Esophagus squamous epithelium (tissue), 4 donors: ENCODE data around the gene ARMH1.

ENCODE experiments used
- CTCF ChIP-seq, 6 experiments: fragments of 450-650 bp in 4 of 6; fragments of 200-600 bp in 2 of 6; sonication (generic) in 2 of 6; IDR thresholded peaks; one replicate each; pipeline ENCODE4 v1.5.1; 2016 to 2019; ENCODE audit warnings: antibody characterized with exemption in 6 of 6, mild to moderate bottlenecking in 4 of 6, moderate library complexity in 4 of 6
- POLR2A ChIP-seq, 4 donors: fragments of 450-650 bp; IDR thresholded peaks; one replicate each; pipeline ENCODE4 v1.6.1; 2017; ENCODE audit warnings: antibody characterized with exemption in 4 of 4, mild to moderate bottlenecking in 4 of 4, moderate library complexity in 3 of 4

- TF ChIP-seq CTCF (IDR thresholded peaks at IDR 0.05) (peak; percentile 52 to 73 (median 60)), POLR2A (IDR thresholded peaks at IDR 0.05) (no peak)
Observed at GRCh38 chr1:44707959-44708831, 33.7 kb downstream of the ARMH1 start.
